HepG2 (cell line): Measurements from ENCODE around the gene SLC6A12. TPM values are rescaled to one million over a fixed set of nuclear protein-coding genes. Genes with fewer than 3 reads are reported as not detected.

Experiments
- ATAC-seq: fragments of 200-7000 bp; cut with Tn5 transposase; 3 replicates; pipeline ENCODE4 v1.9.1; 2020; ENCODE audit warnings: mild to moderate bottlenecking, moderate library complexity
- BruUV-seq: library from RNA; stranded (reverse); fragments of 400-500 nt; replicated peaks from 2 replicates; lab custom pipeline; 2021; lab: Mats Ljungman, UMichigan
- CTCF ChIA-PET: fragments of 300-600 bp; formaldehyde crosslinking; extraction: SDS; loops from one replicate; lab custom pipeline; 2021; ENCODE audit warnings: low total read pairs, inconsistent platforms, low intra/inter-chr PET ratio; lab: Yijun Ruan, JAX
- POLR2A ChIA-PET: fragments of 350-600 bp; sonication (Branson Sonifier 250); formaldehyde crosslinking; loops from one replicate; lab custom pipeline; 2020; ENCODE audit warnings: antibody characterized with exemption, inconsistent platforms; lab: Yijun Ruan, JAX
- DNase-seq: peaks from one replicate; pipeline ENCODE4 v3.0.0-alpha.2; 2015; ENCODE audit warnings: low spot score
- FAIRE-seq: peaks from 3 replicates; lab custom pipeline; 2011; peaks lifted over from hg19 to GRCh38; lab: Jason Lieb, UNC
- H2AFZ ChIP-seq: one replicate; pipeline ENCODE4 v1.6.1; 2011; ENCODE audit warnings: low read length, inconsistent platforms
- H3K27ac ChIP-seq: fragments of 300-600 bp; 3 replicates; pipeline ENCODE4 v1.8.0; 2011; ENCODE audit warnings: mixed run types, mild to moderate bottlenecking, mixed read lengths, low read length, inconsistent platforms; ENCODE audit not compliant: insufficient read depth; ENCODE audit errors: extremely low read length
- H3K27me3 ChIP-seq, 2 experiments: fragments of 200-600 bp in 1 of 2; 2 replicates in 1 of 2; 3 replicates in 1 of 2; pipeline versions ENCODE4 v1.6.0 to v1.8.0; 2011; ENCODE audit warnings: low read length in 2 of 2, mild to moderate bottlenecking in 2 of 2, moderate library complexity in 2 of 2, inconsistent platforms in 1 of 2; ENCODE audit not compliant: insufficient read depth in 2 of 2, control insufficient read depth in 1 of 2
- H3K36me3 ChIP-seq, 2 experiments: fragments of 200-600 bp in 1 of 2; replicated peaks in 1 of 2; 2 replicates in 1 of 2; 3 replicates in 1 of 2; pipeline versions ENCODE4 v1.5.1 to v1.8.0; 2011; ENCODE audit warnings: low read length in 2 of 2, inconsistent platforms in 1 of 2; ENCODE audit not compliant: insufficient read depth in 2 of 2, control insufficient read depth in 1 of 2
- H3K4me1 ChIP-seq: 2 replicates; pipeline ENCODE4 v1.5.1; 2012; ENCODE audit warnings: low read length, inconsistent platforms; ENCODE audit not compliant: insufficient read depth
- H3K4me2 ChIP-seq: 2 replicates; pipeline ENCODE4 v1.6.0; 2011; ENCODE audit warnings: low read depth, low read length, inconsistent platforms
- H3K4me3 ChIP-seq, 3 experiments: fragments of 200-600 bp in 1 of 3; sonication (generic), shearing (Covaris generic) in 1 of 3; replicated peaks in 1 of 3; 2 replicates each; pipeline ENCODE4 v1.5.1; 2011 to 2016; ENCODE audit warnings: low read length in 3 of 3, inconsistent platforms in 2 of 3, low read depth in 2 of 3, mild to moderate bottlenecking in 2 of 3, control low read depth in 1 of 3, mixed read lengths in 1 of 3; ENCODE audit not compliant: insufficient read depth in 1 of 3
- H3K79me2 ChIP-seq: one replicate; pipeline ENCODE4 v1.6.1; 2011; ENCODE audit warnings: low read length, inconsistent platforms; ENCODE audit not compliant: insufficient read depth
- H3K9ac ChIP-seq: 2 replicates; pipeline ENCODE4 v1.6.0; 2011; ENCODE audit warnings: mild to moderate bottlenecking, low read depth, low read length, inconsistent platforms; ENCODE audit not compliant: insufficient read depth
- H3K9me3 ChIP-seq: 2 replicates; pipeline ENCODE4 v1.5.1; 2012; ENCODE audit warnings: mild to moderate bottlenecking, low read length
- H4K20me1 ChIP-seq: 2 replicates; pipeline ENCODE4 v1.6.0; 2011; ENCODE audit warnings: inconsistent platforms, mild to moderate bottlenecking, low read length, moderate library complexity; ENCODE audit not compliant: insufficient read depth
- HNRNPH1 ChIP-seq: fragments of 200-400 bp; formaldehyde crosslinking; optimal IDR thresholded peaks from 2 replicates; pipeline ENCODE3; 2017; ENCODE audit warnings: mild to moderate bottlenecking, low read depth, low read length
- MBNL3 ChIP-seq: fragments of 250-450 bp; sonication (Bioruptor Pico); conservative IDR thresholded peaks from 2 replicates; pipeline ENCODE4 v1.8.0; 2022; ENCODE audit warnings: mild to moderate bottlenecking, inconsistent platforms
- NFKBIZ ChIP-seq: IDR thresholded peaks from 2 replicates; pipeline ENCODE4 v1.6.1; 2018; ENCODE audit warnings: missing genetic modification reagents, missing compliant biosample characterization
- RERE ChIP-seq: IDR thresholded peaks from 2 replicates; pipeline ENCODE4 v1.6.1; 2016; ENCODE audit warnings: low read depth, missing genetic modification reagents, missing compliant biosample characterization
- SRF ChIP-seq: IDR thresholded peaks from 2 replicates; pipeline ENCODE4 v1.6.1; 2011; ENCODE audit warnings: mild to moderate bottlenecking, low read depth, low read length, moderate library complexity
- ZBTB10 ChIP-seq: sonication (generic); formaldehyde crosslinking; IDR thresholded peaks from 2 replicates; pipeline ENCODE4 v1.4.0; 2020; ENCODE audit warnings: missing genetic modification reagents, borderline replicate concordance
- ZMAT3 ChIP-seq: sonication (generic); formaldehyde crosslinking; conservative IDR thresholded peaks from 2 replicates; pipeline ENCODE4 v1.7.0; 2021; ENCODE audit warnings: missing genetic modification reagents
- WGBS: methylation state at CpG from one replicate; pipeline ENCODE4 v1.1.6; 2017; ENCODE audit warnings: low lambda C conversion rate; 5-methylcytosine and 5-hydroxymethylcytosine counted together
- in situ Hi-C: cut with HindIII; loops from 2 replicates; pipeline ENCODE4 v1.10.0; 2017; ENCODE audit warnings: low pct_unique_long_range_greater_than_20kb; ENCODE audit not compliant: extremely low pct_ligation_motif_present
- intact Hi-C: fragments of 100-400 bp; cut with micrococcal nuclease; formaldehyde crosslinking; loops from one replicate; pipeline ENCODE4 v1.10.0; 2022; ENCODE audit not compliant: unreplicated experiment
- polyA plus RNA-seq, 8 experiments: library from polyadenylated mRNA; depleted of rRNA in 3 of 8; stranded (reverse) in 7 of 8; unstranded in 1 of 8; fragments of >200 nt; fragmentation: Illumina TruSeq in 4 of 8; extraction: Trizol in 4 of 8; gene quantifications; 2 replicates each; pipeline versions ENCODE4 v1.2.1 to v1.2.3, GENCODE V29; 2011 to 2016; ENCODE audit warnings: low read depth in 4 of 8, missing spikeins in 1 of 8, mixed read lengths in 1 of 8; ENCODE audit not compliant: insufficient read depth in 1 of 8
- total RNA-seq, 5 experiments: library from RNA; depleted of rRNA; stranded (reverse); fragments of >200 nt; fragmentation: Illumina TruSeq; extraction: Trizol; gene quantifications; 2 replicates each; pipeline ENCODE4 v1.2.3, GENCODE V29; 2016; ENCODE audit warnings: low read depth in 1 of 5

Gene SLC6A12
- total and polyA plus RNA-seq, 2 of the 13 experiments (the other 11 are each of a cell fraction or from before 2014, with no cell fraction given): 3.7 to 18.8 TPM

GRCh38 chr12:203074-203461 lies 10.9 kb downstream of the SLC6A12 start:
- H3K79me2 ChIP-seq: no peaks in the 10 kb centered on the region
- intact Hi-C loops: no loop called here
- H3K27me3 ChIP-seq: no peaks in the 10 kb centered on the region; a peak in 1 of 5 replicates
- no peaks in the 10 kb centered on the region for H3K36me3 ChIP-seq
- in situ Hi-C loops: no loop called here
- BruUV-seq: no TSS peak
- no peak overlapping the region for H2AFZ ChIP-seq
- TF ChIP-seq SRF (no peak), ZMAT3 (no peak), ZBTB10 (no peak), NFKBIZ (CRISPR knock-in tag) (no peak), MBNL3 (CRISPR knock-in tag) (no peak), RERE (CRISPR knock-in tag) (no peak), HNRNPH1 (no peak)
- TF ChIP-seq, all 625 proteins: peak for 0
- DNase-seq (no peak), ATAC-seq (no peak), FAIRE-seq (no peak)
- no peak overlapping the region for H3K9ac ChIP-seq
- no peak overlapping the region for H3K4me2 ChIP-seq
- ChIA-PET POLR2A (interaction anchor here (0.8 kb wide), 1 partner anchor 10 kb away, joined by 3 read pairs; no protein-coding TSS in a partner anchor), CTCF (no interaction called here)
- no peaks in the 10 kb centered on the region for H3K9me3 ChIP-seq
- no peak overlapping the region for H3K4me3 ChIP-seq
- WGBS: 94% methylated on average over 15 of the region's 16 CpGs
- H3K27ac ChIP-seq: no peak overlapping the region
- H3K4me1 ChIP-seq: 0 out of 2 replicates have a peak, but pooled peaks cover 8% of the 10 kb centered on the region
- H4K20me1 ChIP-seq: no peaks in the 10 kb centered on the region
